GM13976 (cell line): Measurements from ENCODE around the gene PTPRG.

Source experiments
- DNase-seq: peaks from one replicate; pipeline ENCODE4 v3.0.0; 2012; ENCODE audit warnings: low spot score
- CTCF ChIP-seq: IDR thresholded peaks from 2 replicates; pipeline ENCODE4 v1.5.1; 2012; ENCODE audit warnings: borderline replicate concordance, mild to moderate bottlenecking; ENCODE audit not compliant: insufficient read depth; ENCODE audit errors: extremely low read depth, missing control alignments, control extremely low read depth
- in situ Hi-C: fragments of 300-500 bp; cut with MboI; formaldehyde crosslinking; loops from one replicate; pipeline ENCODE4 v1.12.0; 2022; ENCODE audit warnings: low sequenced_read_pairs, mixed read lengths, inconsistent platforms; ENCODE audit not compliant: unreplicated experiment

The PTPRG gene

GRCh38 chr3:61578667-61579367 lies 17.4 kb downstream of the PTPRG start:
- in situ Hi-C loops = no loop called here
- DNase-seq = no peak

GRCh38 chr3:61579685-61580084 lies 18.3 kb downstream of the PTPRG start:
- no peak for TF ChIP-seq CTCF
- in situ Hi-C loops = no loop called here
- DNase-seq = no peak

More at GRCh38 chr3:61578667-61579367, 17.4 kb downstream of the PTPRG start:
- TF ChIP-seq CTCF = no peak

GRCh38 chr3:61580982-61581643 lies 19.7 kb downstream of the PTPRG start:
- no peak for TF ChIP-seq CTCF

GRCh38 chr3:61582287-61582686 lies 20.9 kb downstream of the PTPRG start:
- no peak for DNase-seq
- in situ Hi-C loops = no loop called here
- no peak for TF ChIP-seq CTCF

More at GRCh38 chr3:61580982-61581643, 19.7 kb downstream of the PTPRG start:
- in situ Hi-C loops = no loop called here
- DNase-seq = no peak

GRCh38 chr3:61582846-61583245 lies 21.5 kb downstream of the PTPRG start:
- in situ Hi-C loops = no loop called here
- no peak for DNase-seq
- TF ChIP-seq CTCF = no peak

- no peak for DNase-seq
- TF ChIP-seq CTCF = no peak
These were observed 22.8 kb downstream of the PTPRG start for GRCh38 chr3:61583890-61584875.

More at GRCh38 chr3:61583890-61584875, 22.8 kb downstream of the PTPRG start:
- in situ Hi-C loops = no loop called here
